ENCODE results near the gene PI3. TPM values are rescaled to one million over a fixed set of nuclear protein-coding genes. Genes with fewer than 3 reads are reported as not detected.

PI3 gene
- total and polyA plus RNA-seq, 7 experiments from 2014 or later = not detected

- H3K27ac Mint-ChIP-seq = no peak within 1 kb of the TSS
- intact Hi-C loops (cut with micrococcal nuclease) = no loop called here
- peaks cover 0 to 2% (median 0%) of the 10 kb centered on the region in 7 donors for H3K4me1 Mint-ChIP-seq
- DNase-seq = no peak
- no peaks in the 10 kb centered on the region for H3K9me3 ChIP-seq (ENCODE audit: control insufficient read depth in 2 of 3, low read length in 3 of 3)
- no peaks in the 10 kb centered on the region for H3K36me3 ChIP-seq (ENCODE audit: control insufficient read depth in 2 of 3, insufficient read depth in 3 of 3, low read length in 3 of 3)
- H3K9me3 Mint-ChIP-seq = peaks cover 0 to 18% (median 8%) of the 10 kb centered on the region in 11 donors
- H3K27me3 ChIP-seq (ENCODE audit: control insufficient read depth in 2 of 2, insufficient read depth in 2 of 2, low read length in 2 of 2) = peaks cover 0 to 4% of the 10 kb centered on the region in 2 donors
- H3K27me3 Mint-ChIP-seq = peaks cover 37 to 64% (median 41%) of the 10 kb centered on the region in 5 donors
- POLR2A ChIA-PET = no interaction called here
- H3K4me3 ChIP-seq (ENCODE audit: low read length) = no peak within 1 kb of the TSS
- no peak within 1 kb of the TSS for H3K27ac ChIP-seq (ENCODE audit: low read depth, low read length)
- H3K4me1 ChIP-seq (ENCODE audit: control insufficient read depth in 2 of 2, insufficient read depth in 2 of 2, low read length in 2 of 2) = no peaks in the 10 kb centered on the region
- H3K4me3 Mint-ChIP-seq = no peak within 1 kb of the TSS
- CTCF ChIA-PET = no interaction called here
- H3K36me3 Mint-ChIP-seq = peaks cover 0 to 5% (median 0%) of the 10 kb centered on the region in 5 donors
- no peak for ATAC-seq
Measured at GRCh38 chr20:45206725-45207124, 32.0 kb downstream of the PI3 start, which contains the start of gene SEMG1. TSS of gene SEMG1 (plus strand) at chr20:45207033. CDS start at chr20:45207054, 21 bp downstream.

GRCh38 chr20:45209924-45210323 lies 35.2 kb downstream of the PI3 start:
- no peaks in the 10 kb centered on the region for H3K27me3 ChIP-seq (ENCODE audit: control insufficient read depth in 2 of 2, insufficient read depth in 2 of 2, low read length in 2 of 2)
- Mint-ChIP-seq H3K27ac (no peak overlapping the region), H3K4me3 (no peak overlapping the region), H3K4me1 (peaks cover 0 to 2% (median 0%) of the 10 kb centered on the region in 7 donors), H3K27me3 (peaks cover 33 to 52% (median 39%) of the 10 kb centered on the region in 5 donors), H3K36me3 (peaks cover 0 to 5% (median 0%) of the 10 kb centered on the region in 5 donors), H3K9me3 (peaks cover 0 to 4% (median 0%) of the 10 kb centered on the region in 11 donors)
- intact Hi-C loops (cut with micrococcal nuclease) = no loop called here
- H3K9me3 ChIP-seq (ENCODE audit: control insufficient read depth in 2 of 3, low read length in 3 of 3) = no peaks in the 10 kb centered on the region
- H3K27ac ChIP-seq (ENCODE audit: low read depth, low read length) = no peak overlapping the region
- ATAC-seq (no peak), DNase-seq (no peak)
- no peaks in the 10 kb centered on the region for H3K36me3 ChIP-seq (ENCODE audit: control insufficient read depth in 2 of 3, insufficient read depth in 3 of 3, low read length in 3 of 3)
- no peaks in the 10 kb centered on the region for H3K4me1 ChIP-seq (ENCODE audit: control insufficient read depth in 2 of 2, insufficient read depth in 2 of 2, low read length in 2 of 2)
- no peak overlapping the region for H3K4me3 ChIP-seq (ENCODE audit: low read length)
- POLR2A ChIA-PET = no interaction called here
- CTCF ChIA-PET = no interaction called here

- Mint-ChIP-seq H3K4me3 (no peak overlapping the region), H3K27me3 (peaks cover 21 to 38% (median 27%) of the 10 kb centered on the region in 5 donors), H3K27ac (no peak overlapping the region), H3K9me3 (peaks cover 0 to 2% (median 0%) of the 10 kb centered on the region in 11 donors), H3K36me3 (peaks cover 0 to 5% (median 0%) of the 10 kb centered on the region in 5 donors), H3K4me1 (peaks cover 0 to 2% (median 0%) of the 10 kb centered on the region in 7 donors)
- Histone ChIP-seq H3K4me3 (ENCODE audit: low read length) (no peak overlapping the region), H3K27ac (ENCODE audit: low read depth, low read length) (no peak overlapping the region), H3K4me1 (ENCODE audit: control insufficient read depth in 2 of 2, insufficient read depth in 2 of 2, low read length in 2 of 2) (no peaks in the 10 kb centered on the region), H3K27me3 (ENCODE audit: control insufficient read depth in 2 of 2, insufficient read depth in 2 of 2, low read length in 2 of 2) (no peaks in the 10 kb centered on the region), H3K9me3 (ENCODE audit: control insufficient read depth in 2 of 3, low read length in 3 of 3) (no peaks in the 10 kb centered on the region), H3K36me3 (ENCODE audit: control insufficient read depth in 2 of 3, insufficient read depth in 3 of 3, low read length in 3 of 3) (no peaks in the 10 kb centered on the region)
- ChIA-PET CTCF (no interaction called here), POLR2A (no interaction called here)
- intact Hi-C loops (cut with micrococcal nuclease) = no loop called here
- ATAC-seq (no peak), DNase-seq (no peak)
Measured at GRCh38 chr20:45211569-45212474, 37.1 kb downstream of the PI3 start.

- no peaks in the 10 kb centered on the region for H3K36me3 ChIP-seq (ENCODE audit: control insufficient read depth in 2 of 3, insufficient read depth in 3 of 3, low read length in 3 of 3)
- no peak overlapping the region for H3K27ac ChIP-seq (ENCODE audit: low read depth, low read length)
- H3K4me1 ChIP-seq (ENCODE audit: control insufficient read depth in 2 of 2, insufficient read depth in 2 of 2, low read length in 2 of 2) = no peaks in the 10 kb centered on the region
- intact Hi-C loops (cut with micrococcal nuclease) = no loop called here
- H3K27me3 ChIP-seq (ENCODE audit: control insufficient read depth in 2 of 2, insufficient read depth in 2 of 2, low read length in 2 of 2) = no peaks in the 10 kb centered on the region
- no peak overlapping the region for H3K4me3 ChIP-seq (ENCODE audit: low read length)
- no peak overlapping the region for H3K4me3 Mint-ChIP-seq
- CTCF ChIA-PET = no interaction called here
- ATAC-seq = no peak
- peaks cover 0 to 2% (median 0%) of the 10 kb centered on the region in 11 donors for H3K9me3 Mint-ChIP-seq
- H3K27ac Mint-ChIP-seq = no peak overlapping the region
- POLR2A ChIA-PET = no interaction called here
- no peak for DNase-seq
- H3K36me3 Mint-ChIP-seq = peaks cover 0 to 1% (median 0%) of the 10 kb centered on the region in 5 donors
- H3K27me3 Mint-ChIP-seq = peaks cover 14 to 29% (median 19%) of the 10 kb centered on the region in 5 donors
- H3K4me1 Mint-ChIP-seq = peaks cover 0 to 2% (median 0%) of the 10 kb centered on the region in 7 donors
- H3K9me3 ChIP-seq (ENCODE audit: control insufficient read depth in 2 of 3, low read length in 3 of 3) = no peaks in the 10 kb centered on the region
Measured at GRCh38 chr20:45212836-45213235, 38.1 kb downstream of the PI3 start.

GRCh38 chr20:45218124-45218523 lies 43.4 kb downstream of the PI3 start:
- CTCF ChIA-PET = interaction anchor here (0.8 kb wide), 1 partner anchor 9 kb away, joined by 5 read pairs; no protein-coding TSS in a partner anchor
- Mint-ChIP-seq H3K27ac (no peak overlapping the region), H3K36me3 (no peaks in the 10 kb centered on the region), H3K9me3 (peaks cover 0 to 3% (median 0%) of the 10 kb centered on the region in 11 donors), H3K4me1 (no peaks in the 10 kb centered on the region), H3K4me3 (no peak overlapping the region), H3K27me3 (peaks cover 30 to 43% (median 33%) of the 10 kb centered on the region in 5 donors)
- DNase-seq (no peak), ATAC-seq (no peak)
- intact Hi-C loops (cut with micrococcal nuclease) = no loop called here
- Histone ChIP-seq H3K27me3 (ENCODE audit: control insufficient read depth in 2 of 2, insufficient read depth in 2 of 2, low read length in 2 of 2) (no peaks in the 10 kb centered on the region), H3K36me3 (ENCODE audit: control insufficient read depth in 2 of 3, insufficient read depth in 3 of 3, low read length in 3 of 3) (no peaks in the 10 kb centered on the region), H3K27ac (ENCODE audit: low read depth, low read length) (no peak overlapping the region), H3K9me3 (ENCODE audit: control insufficient read depth in 2 of 3, low read length in 3 of 3) (no peaks in the 10 kb centered on the region), H3K4me3 (ENCODE audit: low read length) (no peak overlapping the region), H3K4me1 (ENCODE audit: control insufficient read depth in 2 of 2, insufficient read depth in 2 of 2, low read length in 2 of 2) (no peaks in the 10 kb centered on the region)
- POLR2A ChIA-PET = no interaction called here

GRCh38 chr20:45218636-45219035 lies 43.9 kb downstream of the PI3 start:
- no peaks in the 10 kb centered on the region for H3K27me3 ChIP-seq (ENCODE audit: control insufficient read depth in 2 of 2, insufficient read depth in 2 of 2, low read length in 2 of 2)
- peaks cover 0 to 3% (median 0%) of the 10 kb centered on the region in 11 donors for H3K9me3 Mint-ChIP-seq
- no peak overlapping the region for H3K4me3 ChIP-seq (ENCODE audit: low read length)
- DNase-seq (no peak), ATAC-seq (no peak)
- intact Hi-C loops (cut with micrococcal nuclease) = no loop called here
- H3K36me3 ChIP-seq (ENCODE audit: control insufficient read depth in 2 of 3, insufficient read depth in 3 of 3, low read length in 3 of 3) = no peaks in the 10 kb centered on the region
- H3K4me3 Mint-ChIP-seq = no peak overlapping the region
- peaks cover 30 to 47% (median 34%) of the 10 kb centered on the region in 5 donors for H3K27me3 Mint-ChIP-seq
- ChIA-PET CTCF (no interaction called here), POLR2A (no interaction called here)
- H3K4me1 Mint-ChIP-seq = no peaks in the 10 kb centered on the region
- no peaks in the 10 kb centered on the region for H3K4me1 ChIP-seq (ENCODE audit: control insufficient read depth in 2 of 2, insufficient read depth in 2 of 2, low read length in 2 of 2)
- H3K27ac ChIP-seq (ENCODE audit: low read depth, low read length) = no peak overlapping the region
- no peaks in the 10 kb centered on the region for H3K36me3 Mint-ChIP-seq
- H3K27ac Mint-ChIP-seq = no peak overlapping the region
- no peaks in the 10 kb centered on the region for H3K9me3 ChIP-seq (ENCODE audit: control insufficient read depth in 2 of 3, low read length in 3 of 3)

Measured in naive thymus-derived CD4-positive, alpha-beta T cell (primary cell).